Measurements from ENCODE around the gene AMER3. TPM values are rescaled to one million over a fixed set of nuclear protein-coding genes. Genes with fewer than 3 reads are reported as not detected.

The AMER3 gene
- total and polyA plus RNA-seq, 2 of the 8 experiments (the other 6 are each of a cell fraction or from before 2014, with no cell fraction given) = 0.15 to 0.19 TPM

- no peak for TF ChIP-seq CHD1 (IDR thresholded peaks at IDR 0.05; ENCODE audit: low read depth, low read length)
- no peak for TF ChIP-seq TBP (IDR thresholded peaks at IDR 0.05; ENCODE audit: low read depth, low read length)
- no peak for TF ChIP-seq SP2 (IDR thresholded peaks at IDR 0.05; ENCODE audit: low read length)
- no peak for TF ChIP-seq TCF12 (IDR thresholded peaks at IDR 0.05; ENCODE audit: low read depth, low read length)
Observed at GRCh38 chr2:130740671-130741070, 14.7 kb upstream of the AMER3 start (continued).

Data from H1 (cell line).